ENCODE results near the gene LIN7A. TPM values are rescaled to one million over a fixed set of nuclear protein-coding genes. Genes with fewer than 3 reads are reported as not detected.
"Not testable (repeated sequence)": the region's sequence is repeated elsewhere in the genome, so short reads cannot be mapped to it uniquely, and the experiment has no call there.

Gene LIN7A
- total RNA-seq, 1 donor = 6.5 TPM

DNA sequence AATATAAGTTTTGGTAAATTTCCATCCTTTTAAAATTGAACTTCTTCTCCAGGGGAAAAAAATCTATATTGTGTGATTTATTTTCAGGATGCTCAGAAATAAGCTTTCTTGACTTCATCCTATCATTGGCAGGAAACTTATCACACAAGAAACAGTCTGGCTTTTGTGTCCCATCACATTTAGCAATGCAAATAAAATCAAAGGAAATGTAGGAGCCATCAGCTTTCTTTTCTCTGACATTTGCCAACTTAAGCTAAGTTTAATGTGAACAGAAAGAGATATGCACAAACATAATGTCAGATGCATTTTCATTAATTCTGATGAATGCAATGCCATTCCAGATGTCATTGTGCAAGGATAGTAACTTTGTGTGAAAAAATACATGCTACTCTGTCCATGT lies 56.6 kb downstream of the LIN7A start:
- Histone ChIP-seq H4K20me1 (ENCODE audit: insufficient read depth, low read length) (no peaks in the 10 kb centered on the region), H3K27ac (ENCODE audit: low read depth, low read length) (no peak overlapping the region), H3K4me2 (ENCODE audit: insufficient read depth, low read length) (no peak overlapping the region), H3K27me3 (ENCODE audit: insufficient read depth, low read length) (no peaks in the 10 kb centered on the region), H2AFZ (ENCODE audit: low read length) (no peak overlapping the region), H3K4me1 (ENCODE audit: insufficient read depth, low read length) (peaks cover 22% of the 10 kb centered on the region), H3K36me3 (ENCODE audit: insufficient read depth, low read length) (no peaks in the 10 kb centered on the region), H3K4me3 (ENCODE audit: insufficient read depth, low read length) (no peak overlapping the region), H3K9me3 (ENCODE audit: low read depth, low read length) (no peaks in the 10 kb centered on the region), H3K79me2 (ENCODE audit: insufficient read depth, low read length) (peaks cover under 1% of the 10 kb centered on the region)
- TF ChIP-seq, protein P1, sequence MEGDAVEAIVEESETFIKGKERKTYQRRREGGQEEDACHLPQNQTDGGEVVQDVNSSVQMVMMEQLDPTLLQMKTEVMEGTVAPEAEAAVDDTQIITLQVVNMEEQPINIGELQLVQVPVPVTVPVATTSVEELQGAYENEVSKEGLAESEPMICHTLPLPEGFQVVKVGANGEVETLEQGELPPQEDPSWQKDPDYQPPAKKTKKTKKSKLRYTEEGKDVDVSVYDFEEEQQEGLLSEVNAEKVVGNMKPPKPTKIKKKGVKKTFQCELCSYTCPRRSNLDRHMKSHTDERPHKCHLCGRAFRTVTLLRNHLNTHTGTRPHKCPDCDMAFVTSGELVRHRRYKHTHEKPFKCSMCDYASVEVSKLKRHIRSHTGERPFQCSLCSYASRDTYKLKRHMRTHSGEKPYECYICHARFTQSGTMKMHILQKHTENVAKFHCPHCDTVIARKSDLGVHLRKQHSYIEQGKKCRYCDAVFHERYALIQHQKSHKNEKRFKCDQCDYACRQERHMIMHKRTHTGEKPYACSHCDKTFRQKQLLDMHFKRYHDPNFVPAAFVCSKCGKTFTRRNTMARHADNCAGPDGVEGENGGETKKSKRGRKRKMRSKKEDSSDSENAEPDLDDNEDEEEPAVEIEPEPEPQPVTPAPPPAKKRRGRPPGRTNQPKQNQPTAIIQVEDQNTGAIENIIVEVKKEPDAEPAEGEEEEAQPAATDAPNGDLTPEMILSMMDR (IDR thresholded peaks at IDR 0.05; ENCODE audit: extremely low read depth, low read depth, low read length) = no peak
- DNase-seq (ENCODE audit: insufficient read length, low spot score, missing footprints) = no peak

DNA sequence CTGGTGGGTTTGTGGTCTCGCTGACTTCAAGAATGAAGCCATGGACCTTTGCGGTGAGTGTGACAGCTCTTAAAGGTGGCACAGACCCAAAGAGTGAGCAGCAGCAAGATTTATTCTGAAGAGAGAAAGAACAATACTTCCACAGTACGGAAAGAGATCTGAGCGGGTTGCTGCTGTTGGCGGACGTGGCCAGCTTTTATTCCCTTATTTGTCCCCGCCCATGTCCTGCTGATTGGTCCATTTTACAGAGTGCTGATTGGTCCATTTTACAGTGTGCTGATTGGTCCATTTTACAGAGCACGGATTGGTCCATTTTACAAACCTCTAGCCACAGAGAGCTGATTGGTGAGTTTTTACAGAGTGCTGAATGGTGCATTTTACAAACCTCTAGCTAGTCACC lies 59.3 kb downstream of the LIN7A start:
- not testable (repeated sequence) for H2AFZ ChIP-seq (ENCODE audit: low read length); H4K20me1 ChIP-seq (ENCODE audit: insufficient read depth, low read length); H3K36me3 ChIP-seq (ENCODE audit: insufficient read depth, low read length); H3K27me3 ChIP-seq (ENCODE audit: insufficient read depth, low read length); H3K9me3 ChIP-seq (ENCODE audit: low read depth, low read length); H3K4me3 ChIP-seq (ENCODE audit: insufficient read depth, low read length); DNase-seq (ENCODE audit: insufficient read length, low spot score, missing footprints); H3K79me2 ChIP-seq (ENCODE audit: insufficient read depth, low read length)
- H3K4me2 ChIP-seq (ENCODE audit: insufficient read depth, low read length) = peak overlapping the region; percentile 63
- H3K4me1 ChIP-seq (ENCODE audit: insufficient read depth, low read length) = peaks cover 30% of the 10 kb centered on the region
- peak overlapping the region; percentile 74 for H3K27ac ChIP-seq (ENCODE audit: low read depth, low read length)

DNA sequence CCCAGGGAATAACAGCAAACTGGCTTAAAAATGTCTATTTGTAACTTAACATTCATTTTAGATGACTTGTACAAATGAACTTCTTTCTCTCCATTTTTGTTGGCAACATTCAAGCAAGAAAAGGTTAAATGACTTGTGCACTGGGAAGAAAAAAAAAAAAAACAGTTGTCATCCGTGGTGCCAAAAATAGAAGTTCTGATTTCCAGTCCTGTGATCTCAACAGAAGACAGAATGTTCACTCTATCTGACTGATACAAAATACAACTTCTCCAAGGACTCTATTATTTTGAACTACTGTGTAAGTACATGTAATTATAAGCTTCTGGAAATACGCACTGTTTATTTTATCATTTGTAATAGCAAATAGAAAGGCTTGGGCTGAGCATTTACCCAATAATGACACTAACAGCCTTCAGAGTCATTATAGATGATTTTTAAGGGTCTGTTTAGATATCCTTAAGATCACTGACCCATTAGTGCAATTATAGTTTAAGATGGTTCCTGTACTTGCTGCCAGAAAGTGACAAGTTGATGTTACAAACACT lies 59.9 kb downstream of the LIN7A start:
- peak overlapping the region; percentile 63 for H3K4me2 ChIP-seq (ENCODE audit: insufficient read depth, low read length)
- peak; percentile 47 for DNase-seq (ENCODE audit: insufficient read length, low spot score, missing footprints)

DNA sequence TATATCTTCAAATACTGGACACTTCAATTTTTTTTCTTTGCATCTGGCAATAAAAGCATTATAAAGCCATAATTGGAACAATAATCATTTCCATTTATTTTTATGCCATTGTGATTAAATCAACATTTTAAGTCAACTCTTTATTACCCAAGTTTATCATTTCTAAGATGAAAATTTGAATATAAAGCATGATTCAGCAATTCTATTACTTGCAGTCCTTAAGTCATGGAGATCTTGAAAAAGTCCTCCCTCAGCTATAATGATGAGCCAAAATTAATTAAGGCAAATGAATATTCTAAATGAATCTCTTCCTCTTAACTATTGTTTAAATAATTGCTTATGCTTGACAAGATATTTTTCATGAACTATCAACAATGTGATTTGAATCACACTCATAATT lies 65.7 kb downstream of the LIN7A start:
- peaks cover 11% of the 10 kb centered on the region for H3K4me1 ChIP-seq (ENCODE audit: insufficient read depth, low read length)
- TF ChIP-seq, protein P1 (IDR thresholded peaks at IDR 0.05; ENCODE audit: extremely low read depth, low read depth, low read length) = no peak
- H3K9me3 ChIP-seq (ENCODE audit: low read depth, low read length) = no peaks in the 10 kb centered on the region
- no peak overlapping the region for H2AFZ ChIP-seq (ENCODE audit: low read length)
- H3K36me3 ChIP-seq (ENCODE audit: insufficient read depth, low read length) = no peaks in the 10 kb centered on the region
- H3K27ac ChIP-seq (ENCODE audit: low read depth, low read length) = no peak overlapping the region
- H4K20me1 ChIP-seq (ENCODE audit: insufficient read depth, low read length) = no peaks in the 10 kb centered on the region
- no peaks in the 10 kb centered on the region for H3K27me3 ChIP-seq (ENCODE audit: insufficient read depth, low read length)
- H3K79me2 ChIP-seq (ENCODE audit: insufficient read depth, low read length) = peaks cover 2% of the 10 kb centered on the region
- no peak overlapping the region for H3K4me3 ChIP-seq (ENCODE audit: insufficient read depth, low read length)
- DNase-seq (ENCODE audit: insufficient read length, low spot score, missing footprints) = no peak
- H3K4me2 ChIP-seq (ENCODE audit: insufficient read depth, low read length) = no peak overlapping the region

More for the DNA sequence above, 59.9 kb downstream of the LIN7A start:
- Histone ChIP-seq H2AFZ (ENCODE audit: low read length) (peak overlapping the region; percentile 54), H3K4me1 (ENCODE audit: insufficient read depth, low read length) (peaks cover 30% of the 10 kb centered on the region), H3K27ac (ENCODE audit: low read depth, low read length) (peak overlapping the region; percentile 74), H3K79me2 (ENCODE audit: insufficient read depth, low read length) (peaks cover 2% of the 10 kb centered on the region), H3K4me3 (ENCODE audit: insufficient read depth, low read length) (peak overlapping the region; percentile 22), H4K20me1 (ENCODE audit: insufficient read depth, low read length) (no peaks in the 10 kb centered on the region), H3K36me3 (ENCODE audit: insufficient read depth, low read length) (no peaks in the 10 kb centered on the region), H3K9me3 (ENCODE audit: low read depth, low read length) (no peaks in the 10 kb centered on the region), H3K27me3 (ENCODE audit: insufficient read depth, low read length) (no peaks in the 10 kb centered on the region)
- TF ChIP-seq, protein P1 (IDR thresholded peaks at IDR 0.05; ENCODE audit: extremely low read depth, low read depth, low read length) = no peak
